SK-N-SH (cell line): ENCODE data around the gene SORBS1. TPM values are rescaled to one million over a fixed set of nuclear protein-coding genes. Genes with fewer than 3 reads are reported as not detected.

Source experiments
- CTCF ChIA-PET: fragments of 300-600, 350-600 bp; formaldehyde crosslinking; extraction: SDS; loops from one replicate; lab custom pipeline; 2021; lab: Yijun Ruan, JAX
- POLR2A ChIA-PET: fragments of 350-600 bp; sonication (Branson Sonifier 250); formaldehyde crosslinking; extraction: SDS; loops from one replicate; lab custom pipeline; 2020; ENCODE audit warnings: antibody characterized with exemption, inconsistent platforms; lab: Yijun Ruan, JAX
- DNase-seq: peaks from one replicate; pipeline ENCODE4 v3.0.0; 2012
- H2AFZ ChIP-seq: fragments of 200-600 bp; sonication (generic); 2 replicates; pipeline ENCODE4 v1.8.1; 2016; ENCODE audit warnings: antibody characterized with exemption, mild to moderate bottlenecking, low read depth
- H3F3A ChIP-seq: fragments of 200-600 bp; sonication (generic); replicated peaks from 2 replicates; pipeline ENCODE3; 2016; ENCODE audit warnings: antibody characterized with exemption, mild to moderate bottlenecking; ENCODE audit not compliant: insufficient read depth
- H3K27ac ChIP-seq, 2 experiments: fragments of 200-500 bp in 1 of 2; fragments of 200-600 bp in 1 of 2; sonication (Bioruptor generic) in 1 of 2; sonication (generic), shearing (Covaris generic) in 1 of 2; 2 replicates each; pipeline versions ENCODE4 v1.5.1 to v1.6.1; 2014 to 2016; ENCODE audit warnings: low read depth in 2 of 2, inconsistent platforms in 1 of 2, low read length in 1 of 2, mild to moderate bottlenecking in 1 of 2, mixed read lengths in 1 of 2
- H3K27me3 ChIP-seq: fragments of 200-600 bp; sonication (generic), shearing (Covaris generic); 2 replicates; pipeline ENCODE4 v1.6.1; 2016; ENCODE audit warnings: mixed run types; ENCODE audit not compliant: insufficient read depth
- H3K36me3 ChIP-seq, 2 experiments: fragments of 200-500 bp in 1 of 2; fragments of 200-600 bp in 1 of 2; sonication (Bioruptor generic) in 1 of 2; sonication (generic) in 1 of 2; replicated peaks in 1 of 2; 2 replicates each; pipeline versions ENCODE3 to v1.5.1; 2014 to 2016; ENCODE audit warnings: low read length in 1 of 2, mild to moderate bottlenecking in 1 of 2; ENCODE audit not compliant: insufficient read depth in 2 of 2, control insufficient read depth in 1 of 2
- H3K4me1 ChIP-seq, 2 experiments: fragments of 200-500 bp in 1 of 2; fragments of 200-600 bp in 1 of 2; sonication (Bioruptor generic) in 1 of 2; sonication (generic), shearing (Covaris generic) in 1 of 2; 2 replicates each; pipeline versions ENCODE4 v1.5.1 to v1.6.1; 2014 to 2016; ENCODE audit warnings: low read depth in 1 of 2, low read length in 1 of 2, mixed run types in 1 of 2; ENCODE audit not compliant: insufficient read depth in 2 of 2, control insufficient read depth in 1 of 2
- H3K4me2 ChIP-seq: fragments of 200-600 bp; sonication (generic), shearing (Covaris generic); 2 replicates; pipeline ENCODE4 v1.6.1; 2017; ENCODE audit warnings: mixed run types
- H3K4me3 ChIP-seq, 2 experiments: fragments of 200-500 bp in 1 of 2; fragments of 200-600 bp in 1 of 2; sonication (Bioruptor generic) in 1 of 2; sonication (generic), shearing (Covaris generic) in 1 of 2; 2 replicates each; pipeline versions ENCODE4 v1.5.1 to v1.8.1; 2014 to 2016; ENCODE audit warnings: low read depth in 2 of 2, inconsistent platforms in 1 of 2, low read length in 1 of 2, mild to moderate bottlenecking in 1 of 2, mixed read lengths in 1 of 2, moderate library complexity in 1 of 2
- H3K79me2 ChIP-seq: fragments of 200-600 bp; sonication (generic); 2 replicates; pipeline ENCODE4 v1.8.1; 2017; ENCODE audit warnings: mild to moderate bottlenecking; ENCODE audit not compliant: insufficient read depth
- H3K9ac ChIP-seq: fragments of 200-600 bp; sonication (generic); 2 replicates; pipeline ENCODE4 v1.6.1; 2017; ENCODE audit warnings: mixed run types
- H3K9me2 ChIP-seq: fragments of 200-600 bp; sonication (generic); 2 replicates; pipeline ENCODE4 v1.6.1; 2017; ENCODE audit warnings: mixed run types
- H3K9me3 ChIP-seq: fragments of 200-600 bp; sonication (generic); 2 replicates; pipeline ENCODE4 v1.6.1; 2017; ENCODE audit warnings: mixed run types, mild to moderate bottlenecking, moderate library complexity
- H4K20me1 ChIP-seq: fragments of 200-600 bp; sonication (generic); 2 replicates; pipeline ENCODE4 v1.6.1; 2017; ENCODE audit warnings: mild to moderate bottlenecking, mixed run types; ENCODE audit not compliant: insufficient read depth
- EP300 ChIP-seq, 2 experiments: IDR thresholded peaks; 2 replicates each; pipeline versions ENCODE4 v1.4.0 to v1.6.1; 2012; ENCODE audit warnings: borderline replicate concordance in 1 of 2, low read depth in 1 of 2, low read length in 1 of 2
- GABPA ChIP-seq: IDR thresholded peaks from 2 replicates; pipeline ENCODE4 v1.4.0; 2012; ENCODE audit warnings: low read depth, mild to moderate bottlenecking
- JUND ChIP-seq: IDR thresholded peaks from 2 replicates; pipeline ENCODE4 v1.4.0; 2012
- MXI1 ChIP-seq: IDR thresholded peaks from 2 replicates; pipeline ENCODE4 v1.6.1; 2012; ENCODE audit warnings: mild to moderate bottlenecking, low read depth, low read length, improper control_type of control experiment
- NFIC ChIP-seq: IDR thresholded peaks from 2 replicates; pipeline ENCODE4 v1.4.0; 2012; ENCODE audit warnings: borderline replicate concordance
- POLR2AphosphoS5 ChIP-seq: IDR thresholded peaks from 2 replicates; pipeline ENCODE4 v1.6.1; 2012; ENCODE audit warnings: low read depth, low read length
- RCOR1 ChIP-seq: fragments of 150-350 bp; IDR thresholded peaks from 2 replicates; pipeline ENCODE4 v1.6.1; 2017; ENCODE audit warnings: antibody characterized with exemption, low read length
- TCF12 ChIP-seq: IDR thresholded peaks from 2 replicates; pipeline ENCODE4 v1.4.0; 2012
- WGBS: methylation state at CpG from one replicate; pipeline ENCODE4 v1.1.6; 2017; ENCODE audit warnings: low lambda C conversion rate; 5-methylcytosine and 5-hydroxymethylcytosine counted together
- polyA plus RNA-seq, 3 experiments: library from polyadenylated mRNA; depleted of rRNA; stranded (reverse); fragments of >200 nt; gene quantifications; 2 replicates each; pipeline ENCODE4 v1.2.3, GENCODE V29; 2012

Gene SORBS1
- polyA plus RNA-seq, 1 of the 3 experiments (the other 2 are of a cell fraction), result 0.36 TPM

DNA sequence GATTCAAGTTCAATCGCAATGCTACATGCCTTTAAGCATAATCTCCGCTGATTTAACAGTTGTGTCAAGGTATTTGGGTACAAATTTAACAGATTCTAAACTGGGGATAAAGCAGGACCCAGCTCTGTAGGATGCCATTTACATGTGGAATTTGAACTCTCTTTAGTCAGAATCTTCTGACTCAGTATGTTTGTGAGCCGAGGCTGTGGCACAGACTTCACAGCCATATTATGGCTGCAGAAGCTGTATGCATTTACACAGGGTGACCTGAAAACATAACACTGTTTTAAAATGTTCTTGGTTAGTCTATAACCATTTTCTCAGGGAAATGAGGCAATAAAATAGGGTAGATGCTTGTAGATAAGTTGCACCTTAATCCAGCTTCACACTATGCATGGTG lies 279.1 kb downstream of the SORBS1 start:
- no peak overlapping the region for H2AFZ ChIP-seq
- H3K9me3 ChIP-seq, result no peaks in the 10 kb centered on the region
- ChIA-PET POLR2A (no interaction called here), CTCF (interaction anchor here (1.0 to 1.9 kb wide), 2 partner anchors 36 to 39 kb away, joined by 4 to 6 read pairs; no protein-coding TSS in a partner anchor)
- no peak overlapping the region for H3K9ac ChIP-seq
- 80% methylated on average over 3 of the region's 3 CpGs for WGBS
- TF ChIP-seq POLR2AphosphoS5 (no peak), JUND (no peak), EP300 (IDR thresholded peaks at IDR 0.05; ENCODE audit: borderline replicate concordance in 1 of 2, low read depth in 1 of 2, low read length in 1 of 2) (no peak), NFIC (no peak), RCOR1 (no peak)
- H3F3A ChIP-seq, result peaks cover 6% of the 10 kb centered on the region
- H4K20me1 ChIP-seq, result no peaks in the 10 kb centered on the region
- no peak overlapping the region for H3K4me2 ChIP-seq
- no peak overlapping the region for H3K4me3 ChIP-seq
- 0 out of 4 replicates have a peak, but pooled peaks cover 0 to 12% of the 10 kb centered on the region in 2 experiments for H3K4me1 ChIP-seq
- H3K9me2 ChIP-seq, result no peaks in the 10 kb centered on the region
- no peak overlapping the region for H3K27ac ChIP-seq
- DNase-seq, result no peak
- H3K27me3 ChIP-seq, result no peaks in the 10 kb centered on the region
- peaks cover 96% of the 10 kb centered on the region for H3K79me2 ChIP-seq
- no peaks in the 10 kb centered on the region for H3K36me3 ChIP-seq

DNA sequence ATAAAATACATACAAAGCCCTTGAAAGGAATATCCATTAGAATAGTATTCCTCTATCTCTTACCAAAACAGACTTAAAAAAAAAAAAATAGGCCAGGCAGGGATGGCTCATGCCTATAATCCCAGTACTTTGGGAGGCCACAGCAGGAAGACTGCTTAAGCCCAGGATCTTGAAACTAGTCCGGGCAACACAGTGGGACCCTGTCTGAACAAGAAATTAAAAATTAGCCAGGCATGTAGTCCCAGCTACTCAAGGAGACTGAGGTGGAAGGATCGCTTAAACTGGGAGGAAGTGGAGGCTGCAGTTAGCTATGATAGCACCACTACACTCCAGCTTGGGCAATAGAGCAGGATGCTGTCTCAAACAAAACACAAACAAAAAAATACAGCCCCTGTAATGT lies 280.0 kb downstream of the SORBS1 start:
- Histone ChIP-seq H3K27ac (no peak overlapping the region), H3K9ac (no peak overlapping the region), H3F3A (peaks cover 14% of the 10 kb centered on the region), H3K79me2 (peaks cover 96% of the 10 kb centered on the region), H3K4me3 (no peak overlapping the region), H4K20me1 (no peaks in the 10 kb centered on the region), H3K27me3 (no peaks in the 10 kb centered on the region), H3K9me3 (no peaks in the 10 kb centered on the region), H3K4me1 (peaks cover 1 to 16% of the 10 kb centered on the region in 2 experiments; a peak in 2 of 4 replicates), H3K36me3 (no peaks in the 10 kb centered on the region), H3K9me2 (no peaks in the 10 kb centered on the region), H3K4me2 (no peak overlapping the region), H2AFZ (no peak overlapping the region)
- no peak for DNase-seq
- TF ChIP-seq TCF12, result no peak
- TF ChIP-seq MXI1, result no peak
- no peak for TF ChIP-seq EP300 (IDR thresholded peaks at IDR 0.05; ENCODE audit: borderline replicate concordance in 1 of 2, low read depth in 1 of 2, low read length in 1 of 2)
- TF ChIP-seq GABPA, result no peak
- TF ChIP-seq RCOR1, result no peak
- no peak for TF ChIP-seq NFIC
- 91% methylated on average over 2 of the region's 2 CpGs for WGBS
- ChIA-PET CTCF (interaction anchor here (0.8 kb wide), 1 partner anchor 33 kb away, joined by 3 read pairs; no protein-coding TSS in a partner anchor), POLR2A (no interaction called here)

- CTCF ChIA-PET, result interaction anchor here (0.8 kb wide), 1 partner anchor 33 kb away, joined by 3 read pairs; no protein-coding TSS in a partner anchor
Observed at GRCh38 chr10:95280637-95281036, 280.5 kb downstream of the SORBS1 start.

More at GRCh38 chr10:95280637-95281036, 280.5 kb downstream of the SORBS1 start:
- peak overlapping the region in 1 of 2 experiments; percentile 48; a peak in 1 of 4 replicates for H3K27ac ChIP-seq
- 83% methylated on average over 2 of the region's 2 CpGs for WGBS
- no peak overlapping the region for H2AFZ ChIP-seq
- H3F3A ChIP-seq, result peaks cover 17% of the 10 kb centered on the region
- H3K9ac ChIP-seq, result no peak overlapping the region
- H3K36me3 ChIP-seq, result no peaks in the 10 kb centered on the region
- H3K27me3 ChIP-seq, result no peaks in the 10 kb centered on the region
- H3K4me2 ChIP-seq, result no peak overlapping the region
- DNase-seq, result no peak
- no peaks in the 10 kb centered on the region for H3K9me3 ChIP-seq
- H4K20me1 ChIP-seq, result no peaks in the 10 kb centered on the region
- no peak overlapping the region for H3K4me3 ChIP-seq
- no peaks in the 10 kb centered on the region for H3K9me2 ChIP-seq
- H3K4me1 ChIP-seq, result peaks cover 2 to 18% of the 10 kb centered on the region in 2 experiments; a peak in 2 of 4 replicates
- POLR2A ChIA-PET, result no interaction called here
- H3K79me2 ChIP-seq, result peaks cover 92% of the 10 kb centered on the region
- TF ChIP-seq GABPA, result no peak
